ENCODE data around the gene COMT.

GRCh38 chr22:19979712-19980493 lies 38.3 kb downstream of the COMT start:
- TF ChIP-seq, protein P1, sequence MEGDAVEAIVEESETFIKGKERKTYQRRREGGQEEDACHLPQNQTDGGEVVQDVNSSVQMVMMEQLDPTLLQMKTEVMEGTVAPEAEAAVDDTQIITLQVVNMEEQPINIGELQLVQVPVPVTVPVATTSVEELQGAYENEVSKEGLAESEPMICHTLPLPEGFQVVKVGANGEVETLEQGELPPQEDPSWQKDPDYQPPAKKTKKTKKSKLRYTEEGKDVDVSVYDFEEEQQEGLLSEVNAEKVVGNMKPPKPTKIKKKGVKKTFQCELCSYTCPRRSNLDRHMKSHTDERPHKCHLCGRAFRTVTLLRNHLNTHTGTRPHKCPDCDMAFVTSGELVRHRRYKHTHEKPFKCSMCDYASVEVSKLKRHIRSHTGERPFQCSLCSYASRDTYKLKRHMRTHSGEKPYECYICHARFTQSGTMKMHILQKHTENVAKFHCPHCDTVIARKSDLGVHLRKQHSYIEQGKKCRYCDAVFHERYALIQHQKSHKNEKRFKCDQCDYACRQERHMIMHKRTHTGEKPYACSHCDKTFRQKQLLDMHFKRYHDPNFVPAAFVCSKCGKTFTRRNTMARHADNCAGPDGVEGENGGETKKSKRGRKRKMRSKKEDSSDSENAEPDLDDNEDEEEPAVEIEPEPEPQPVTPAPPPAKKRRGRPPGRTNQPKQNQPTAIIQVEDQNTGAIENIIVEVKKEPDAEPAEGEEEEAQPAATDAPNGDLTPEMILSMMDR (IDR thresholded peaks at IDR 0.05): no peak
- TF ChIP-seq EZH2phosphoT487 (IDR thresholded peaks at IDR 0.05): no peak
